Measurements from ENCODE around the gene CNTNAP2.

DNA sequence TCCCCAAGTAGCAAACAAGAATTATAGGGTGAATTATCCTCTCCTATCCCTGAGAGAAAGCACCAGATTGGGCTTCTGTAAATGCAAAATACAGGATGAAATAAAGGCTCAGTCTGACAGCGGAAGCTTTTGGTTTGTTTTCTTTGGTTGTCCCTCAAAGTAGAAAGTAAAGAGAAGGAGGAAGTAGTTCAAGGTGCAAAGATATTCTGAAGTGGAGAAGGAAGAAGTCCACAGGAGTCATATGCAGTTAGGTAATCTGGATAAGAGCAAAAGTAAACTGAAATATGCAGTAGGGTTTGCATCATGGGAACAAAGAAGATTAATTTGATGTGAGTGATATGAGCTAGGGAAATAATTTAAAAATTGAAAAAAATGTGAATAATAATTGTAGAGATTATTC lies 1071.9 kb downstream of the CNTNAP2 start:
- TF ChIP-seq POLR2A (IDR thresholded peaks at IDR 0.05; ENCODE audit: low read depth, low read length) (no peak), POLR2AphosphoS5 (IDR thresholded peaks at IDR 0.05; ENCODE audit: low read depth, low read length) (no peak), TAF1 (IDR thresholded peaks at IDR 0.05; ENCODE audit: low read depth, low read length) (no peak), PAX5 (IDR thresholded peaks at IDR 0.05; ENCODE audit: insufficient read depth, low read length, severe bottlenecking) (no peak), POU2F2 (IDR thresholded peaks at IDR 0.05; ENCODE audit: low read depth, low read length) (no peak)
